ENCODE data around the gene MISFA. TPM values are rescaled to one million over a fixed set of nuclear protein-coding genes. Genes with fewer than 3 reads are reported as not detected.

Gene MISFA
- 1.7 TPM for total RNA-seq (ENCODE audit: unreplicated experiment)
- long read RNA-seq: 0 reads

DNA sequence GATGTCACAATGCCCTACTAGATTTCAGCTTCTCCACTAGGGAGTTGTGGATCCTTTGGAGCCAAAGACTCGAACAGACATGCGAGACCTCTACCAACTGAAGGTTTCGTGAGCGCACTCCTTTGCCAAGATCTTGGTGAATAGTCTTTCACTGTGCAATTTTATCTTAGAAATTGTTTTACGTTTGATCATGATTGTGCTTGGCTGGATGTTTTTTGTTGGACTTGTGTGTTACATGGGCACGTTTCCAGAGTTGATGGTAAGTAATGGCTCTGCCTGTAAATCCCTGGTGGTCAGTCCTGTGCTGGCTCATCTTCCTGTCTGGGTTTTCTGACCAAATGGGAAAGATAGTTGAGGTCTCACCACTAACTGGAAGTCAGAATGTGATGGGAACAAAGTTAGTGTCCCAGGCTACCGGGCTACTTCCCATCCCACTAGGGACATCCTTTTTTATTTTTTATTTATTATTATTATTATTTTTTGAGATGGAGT is at the start of gene MISFA:
Gene MISFA (plus strand): TSS at position 51 of the 492 bp plus-strand sequence. CDS start 140 bp downstream, at position 191.
- TF ChIP-seq, protein P1, sequence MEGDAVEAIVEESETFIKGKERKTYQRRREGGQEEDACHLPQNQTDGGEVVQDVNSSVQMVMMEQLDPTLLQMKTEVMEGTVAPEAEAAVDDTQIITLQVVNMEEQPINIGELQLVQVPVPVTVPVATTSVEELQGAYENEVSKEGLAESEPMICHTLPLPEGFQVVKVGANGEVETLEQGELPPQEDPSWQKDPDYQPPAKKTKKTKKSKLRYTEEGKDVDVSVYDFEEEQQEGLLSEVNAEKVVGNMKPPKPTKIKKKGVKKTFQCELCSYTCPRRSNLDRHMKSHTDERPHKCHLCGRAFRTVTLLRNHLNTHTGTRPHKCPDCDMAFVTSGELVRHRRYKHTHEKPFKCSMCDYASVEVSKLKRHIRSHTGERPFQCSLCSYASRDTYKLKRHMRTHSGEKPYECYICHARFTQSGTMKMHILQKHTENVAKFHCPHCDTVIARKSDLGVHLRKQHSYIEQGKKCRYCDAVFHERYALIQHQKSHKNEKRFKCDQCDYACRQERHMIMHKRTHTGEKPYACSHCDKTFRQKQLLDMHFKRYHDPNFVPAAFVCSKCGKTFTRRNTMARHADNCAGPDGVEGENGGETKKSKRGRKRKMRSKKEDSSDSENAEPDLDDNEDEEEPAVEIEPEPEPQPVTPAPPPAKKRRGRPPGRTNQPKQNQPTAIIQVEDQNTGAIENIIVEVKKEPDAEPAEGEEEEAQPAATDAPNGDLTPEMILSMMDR (IDR thresholded peaks at IDR 0.05; ENCODE audit: partially characterized antibody, unreplicated experiment): no peak
- peaks cover 2% of the 10 kb centered on the region for H3K9me3 Mint-ChIP-seq (ENCODE audit: unreplicated experiment)
- DNase-seq: no peak
- H3K4me1 Mint-ChIP-seq (ENCODE audit: low read depth, unreplicated experiment): peaks cover 8% of the 10 kb centered on the region
- H3K4me3 Mint-ChIP-seq (ENCODE audit: unreplicated experiment): no peak within 1 kb of the TSS
- peaks cover 4% of the 10 kb centered on the region for H3K36me3 Mint-ChIP-seq (ENCODE audit: unreplicated experiment)
- H3K27ac Mint-ChIP-seq (ENCODE audit: unreplicated experiment): peak within 1 kb of the TSS; percentile 29
- no peaks in the 10 kb centered on the region for H3K27me3 Mint-ChIP-seq (ENCODE audit: unreplicated experiment)

DNA sequence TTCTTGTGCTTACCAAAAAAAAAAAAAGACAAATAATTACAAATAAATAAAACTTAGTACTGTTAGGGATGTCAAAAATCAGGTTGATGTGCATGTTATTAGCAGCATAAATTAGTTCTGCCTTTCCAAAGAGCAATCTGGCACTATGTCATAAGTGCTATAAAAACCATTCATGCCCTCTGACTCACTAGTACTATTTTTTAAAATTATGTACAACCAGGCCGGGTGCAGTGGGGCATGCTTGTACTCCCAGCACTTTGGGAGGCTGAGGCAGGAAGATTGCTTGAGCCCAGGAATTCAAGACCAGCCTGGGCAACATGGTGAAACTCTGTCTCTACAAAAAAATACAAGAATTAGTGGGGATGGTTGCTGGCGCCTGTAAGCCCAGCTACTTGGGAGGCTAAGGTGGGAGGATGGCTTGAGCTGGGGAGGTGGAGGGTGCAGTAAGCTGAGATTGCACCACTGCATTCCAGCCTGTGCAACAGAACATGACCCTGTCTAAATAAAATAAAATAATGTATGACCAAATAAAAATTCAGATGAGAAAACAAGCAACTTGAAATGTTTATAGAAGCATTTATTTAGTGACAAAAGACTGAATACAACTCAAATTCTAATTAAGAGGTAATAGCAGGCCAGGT is 36.4 kb upstream of the MISFA start:
- H3K27ac Mint-ChIP-seq (ENCODE audit: unreplicated experiment): no peak overlapping the region
- H3K4me1 Mint-ChIP-seq (ENCODE audit: low read depth, unreplicated experiment): no peaks in the 10 kb centered on the region
- H3K9me3 Mint-ChIP-seq (ENCODE audit: unreplicated experiment): no peaks in the 10 kb centered on the region
- no peaks in the 10 kb centered on the region for H3K27me3 Mint-ChIP-seq (ENCODE audit: unreplicated experiment)
- no peak for DNase-seq
- no peaks in the 10 kb centered on the region for H3K36me3 Mint-ChIP-seq (ENCODE audit: unreplicated experiment)
- H3K4me3 Mint-ChIP-seq (ENCODE audit: unreplicated experiment): no peak overlapping the region
- TF ChIP-seq, protein P1 (IDR thresholded peaks at IDR 0.05; ENCODE audit: partially characterized antibody, unreplicated experiment): no peak

DNA sequence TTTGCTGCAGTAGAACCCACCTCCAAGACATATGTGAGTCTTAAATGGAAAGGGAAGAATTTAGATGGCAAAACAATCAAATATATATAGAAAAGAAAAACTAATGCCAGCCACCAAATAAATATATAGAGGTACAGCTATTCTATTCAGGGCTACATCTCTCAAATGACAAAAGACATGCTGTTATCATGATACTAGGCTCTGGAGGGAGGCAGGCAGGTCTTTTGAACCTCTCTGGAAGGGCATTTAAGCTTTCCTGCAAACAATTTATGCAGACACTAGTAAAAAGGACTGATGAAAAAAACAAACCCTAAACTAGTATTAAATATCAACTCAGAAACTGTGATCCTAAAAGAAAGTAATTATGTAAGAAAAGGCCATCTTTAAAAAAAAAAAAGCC is 35.4 kb upstream of the MISFA start:
- no peaks in the 10 kb centered on the region for H3K27me3 Mint-ChIP-seq (ENCODE audit: unreplicated experiment)
- no peak for DNase-seq
- TF ChIP-seq, protein P1 (IDR thresholded peaks at IDR 0.05; ENCODE audit: partially characterized antibody, unreplicated experiment): no peak
- H3K36me3 Mint-ChIP-seq (ENCODE audit: unreplicated experiment): no peaks in the 10 kb centered on the region
- no peak overlapping the region for H3K4me3 Mint-ChIP-seq (ENCODE audit: unreplicated experiment)
- H3K4me1 Mint-ChIP-seq (ENCODE audit: low read depth, unreplicated experiment): no peaks in the 10 kb centered on the region
- no peak overlapping the region for H3K27ac Mint-ChIP-seq (ENCODE audit: unreplicated experiment)
- no peaks in the 10 kb centered on the region for H3K9me3 Mint-ChIP-seq (ENCODE audit: unreplicated experiment)

DNA sequence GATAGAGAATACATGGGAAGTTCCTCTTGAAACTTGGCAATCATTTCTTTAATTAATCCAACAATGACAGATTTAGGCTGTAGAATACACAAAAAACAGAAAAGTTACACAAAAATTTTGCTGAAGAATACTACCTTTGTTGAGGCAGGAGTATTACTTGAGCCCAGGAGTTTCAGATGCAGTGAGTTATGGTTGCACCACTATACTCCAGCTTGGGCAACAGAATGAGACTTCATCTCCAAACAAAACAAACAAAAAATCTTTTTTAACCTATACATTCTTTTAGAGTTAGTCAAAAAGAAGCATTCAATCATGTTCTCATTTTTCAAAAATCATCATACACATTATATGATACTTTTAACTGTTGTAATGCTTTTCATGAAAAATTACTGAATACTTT is 33.2 kb upstream of the MISFA start:
- H3K27ac Mint-ChIP-seq (ENCODE audit: unreplicated experiment): no peak overlapping the region

DNA sequence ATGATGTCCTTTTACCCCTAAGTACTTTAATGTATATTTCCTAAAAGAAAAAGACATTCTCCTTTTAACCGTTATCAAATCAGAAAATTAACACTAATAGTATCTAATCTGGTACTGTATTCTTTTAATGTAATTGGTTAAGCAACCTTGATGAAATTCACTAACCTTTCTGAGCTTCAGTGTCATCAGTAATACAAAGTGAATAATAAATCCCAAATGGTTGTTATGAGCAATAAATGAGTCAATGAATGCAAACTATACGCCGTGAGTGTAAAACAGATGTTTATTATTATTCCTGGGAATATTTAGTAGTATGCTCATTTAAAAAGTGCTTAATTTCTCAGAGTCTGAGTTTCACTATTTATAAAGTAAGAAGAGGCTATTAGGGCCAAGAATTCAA is 32.5 kb upstream of the MISFA start:
- no peaks in the 10 kb centered on the region for H3K4me1 Mint-ChIP-seq (ENCODE audit: low read depth, unreplicated experiment)
- TF ChIP-seq, protein P1 (IDR thresholded peaks at IDR 0.05; ENCODE audit: partially characterized antibody, unreplicated experiment): no peak

More for the DNA sequence above, 33.2 kb upstream of the MISFA start:
- H3K27me3 Mint-ChIP-seq (ENCODE audit: unreplicated experiment): no peaks in the 10 kb centered on the region
- no peaks in the 10 kb centered on the region for H3K4me1 Mint-ChIP-seq (ENCODE audit: low read depth, unreplicated experiment)
- no peak overlapping the region for H3K4me3 Mint-ChIP-seq (ENCODE audit: unreplicated experiment)
- no peaks in the 10 kb centered on the region for H3K9me3 Mint-ChIP-seq (ENCODE audit: unreplicated experiment)
- DNase-seq: no peak
- TF ChIP-seq, protein P1 (IDR thresholded peaks at IDR 0.05; ENCODE audit: partially characterized antibody, unreplicated experiment): no peak
- no peaks in the 10 kb centered on the region for H3K36me3 Mint-ChIP-seq (ENCODE audit: unreplicated experiment)

More for the DNA sequence above, 32.5 kb upstream of the MISFA start:
- no peaks in the 10 kb centered on the region for H3K27me3 Mint-ChIP-seq (ENCODE audit: unreplicated experiment)
- no peaks in the 10 kb centered on the region for H3K36me3 Mint-ChIP-seq (ENCODE audit: unreplicated experiment)
- DNase-seq: no peak
- H3K9me3 Mint-ChIP-seq (ENCODE audit: unreplicated experiment): no peaks in the 10 kb centered on the region
- no peak overlapping the region for H3K27ac Mint-ChIP-seq (ENCODE audit: unreplicated experiment)
- H3K4me3 Mint-ChIP-seq (ENCODE audit: unreplicated experiment): no peak overlapping the region
